Measurements from ENCODE around the gene PDCD1. TPM values are rescaled to one million over a fixed set of nuclear protein-coding genes. Genes with fewer than 3 reads are reported as not detected.
"Not testable (repeated sequence)": the region's sequence is repeated elsewhere in the genome, so short reads cannot be mapped to it uniquely, and the experiment has no call there.

PDCD1 gene
- total RNA-seq, 1 experiment from 2014 or later = not detected

GRCh38 chr2:241886840-241887447, 28.2 kb upstream of the PDCD1 start:
- Histone ChIP-seq H3K9me3 (no peaks in the 10 kb centered on the region), H3K4me3 (no peak overlapping the region), H3K27me3 (no peaks in the 10 kb centered on the region), H3K36me3 (no peaks in the 10 kb centered on the region; the same call in 1 of the 2 replicates)
- DNase-seq = no peak

GRCh38 chr2:241885946-241886643, 27.4 kb upstream of the PDCD1 start:
- no peaks in the 10 kb centered on the region; the same call in 1 of the 2 replicates for H3K36me3 ChIP-seq
- H3K4me3 ChIP-seq = no peak overlapping the region
- no peaks in the 10 kb centered on the region for H3K27me3 ChIP-seq
- no peaks in the 10 kb centered on the region for H3K9me3 ChIP-seq
- DNase-seq = no peak

GRCh38 chr2:241885291-241885945, 26.7 kb upstream of the PDCD1 start:
- H3K36me3 ChIP-seq = no peaks in the 10 kb centered on the region; the same call in 1 of the 2 replicates
- no peaks in the 10 kb centered on the region for H3K9me3 ChIP-seq
- no peaks in the 10 kb centered on the region for H3K27me3 ChIP-seq
- DNase-seq = no peak
- H3K4me3 ChIP-seq = no peak overlapping the region

GRCh38 chr2:241884951-241885290, 26.2 kb upstream of the PDCD1 start:
- Histone ChIP-seq H3K36me3 (no peaks in the 10 kb centered on the region; the same call in 1 of the 2 replicates), H3K4me3 (no peak overlapping the region), H3K9me3 (no peaks in the 10 kb centered on the region), H3K27me3 (no peaks in the 10 kb centered on the region)
- DNase-seq = no peak

GRCh38 chr2:241882091-241882625, 23.5 kb upstream of the PDCD1 start:
- H3K36me3 ChIP-seq = no peaks in the 10 kb centered on the region
- H3K27me3 ChIP-seq = no peaks in the 10 kb centered on the region
- no peaks in the 10 kb centered on the region for H3K9me3 ChIP-seq
- DNase-seq = no peak
- peak overlapping the region; percentile 21 for H3K4me3 ChIP-seq

GRCh38 chr2:241880311-241881073, 21.8 kb upstream of the PDCD1 start:
- DNase-seq = no peak
- Histone ChIP-seq H3K27me3 (no peaks in the 10 kb centered on the region), H3K4me3 (peak overlapping the region; percentile 73), H3K9me3 (no peaks in the 10 kb centered on the region), H3K36me3 (no peaks in the 10 kb centered on the region)

GRCh38 chr2:241879326-241879725, 20.6 kb upstream of the PDCD1 start:
- H3K36me3 ChIP-seq = no peaks in the 10 kb centered on the region
- H3K9me3 ChIP-seq = no peaks in the 10 kb centered on the region
- no peak overlapping the region for H3K4me3 ChIP-seq
- no peaks in the 10 kb centered on the region for H3K27me3 ChIP-seq
- no peak for DNase-seq

GRCh38 chr2:241877989-241878970, 19.6 kb upstream of the PDCD1 start:
- DNase-seq = peak; percentile 73
- no peak overlapping the region for H3K4me3 ChIP-seq
- no peaks in the 10 kb centered on the region for H3K36me3 ChIP-seq
- H3K27me3 ChIP-seq = no peaks in the 10 kb centered on the region
- no peaks in the 10 kb centered on the region for H3K9me3 ChIP-seq

- no peaks in the 10 kb centered on the region for H3K9me3 ChIP-seq
- DNase-seq = no peak
- H3K4me3 ChIP-seq = no peak overlapping the region
- no peaks in the 10 kb centered on the region for H3K36me3 ChIP-seq
- H3K27me3 ChIP-seq = no peaks in the 10 kb centered on the region
These were observed 18.5 kb upstream of the PDCD1 start for GRCh38 chr2:241877197-241877685.

GRCh38 chr2:241876528-241877196, 18.0 kb upstream of the PDCD1 start:
- DNase-seq = no peak
- H3K4me3 ChIP-seq = no peak overlapping the region
- no peaks in the 10 kb centered on the region for H3K36me3 ChIP-seq
- H3K27me3 ChIP-seq = no peaks in the 10 kb centered on the region
- H3K9me3 ChIP-seq = no peaks in the 10 kb centered on the region

- H3K36me3 ChIP-seq, H3K9me3 ChIP-seq, DNase-seq, H3K27me3 ChIP-seq, H3K4me3 ChIP-seq: not testable (repeated sequence)
These were observed 17.2 kb upstream of the PDCD1 start for GRCh38 chr2:241875754-241876527.

- Histone ChIP-seq H3K4me3 (no peak overlapping the region), H3K9me3 (no peaks in the 10 kb centered on the region), H3K36me3 (no peaks in the 10 kb centered on the region), H3K27me3 (no peaks in the 10 kb centered on the region)
- DNase-seq = no peak
These were observed 15.7 kb upstream of the PDCD1 start for GRCh38 chr2:241874277-241874925.

- no peak for DNase-seq
- H3K36me3 ChIP-seq = no peaks in the 10 kb centered on the region
- no peaks in the 10 kb centered on the region for H3K9me3 ChIP-seq
- no peaks in the 10 kb centered on the region for H3K27me3 ChIP-seq
- no peak overlapping the region for H3K4me3 ChIP-seq
These were observed 15.1 kb upstream of the PDCD1 start for GRCh38 chr2:241873803-241874110.

- Histone ChIP-seq H3K4me3 (no peak overlapping the region), H3K9me3 (no peaks in the 10 kb centered on the region), H3K36me3 (no peaks in the 10 kb centered on the region), H3K27me3 (no peaks in the 10 kb centered on the region)
- DNase-seq = no peak
These were observed 14.5 kb upstream of the PDCD1 start for GRCh38 chr2:241873081-241873802.
